ENCODE data around the gene IFT25. TPM values are rescaled to one million over a fixed set of nuclear protein-coding genes. Genes with fewer than 3 reads are reported as not detected.

IFT25 gene
- polyA plus RNA-seq, 1 experiment, result 12.8 TPM

DNA sequence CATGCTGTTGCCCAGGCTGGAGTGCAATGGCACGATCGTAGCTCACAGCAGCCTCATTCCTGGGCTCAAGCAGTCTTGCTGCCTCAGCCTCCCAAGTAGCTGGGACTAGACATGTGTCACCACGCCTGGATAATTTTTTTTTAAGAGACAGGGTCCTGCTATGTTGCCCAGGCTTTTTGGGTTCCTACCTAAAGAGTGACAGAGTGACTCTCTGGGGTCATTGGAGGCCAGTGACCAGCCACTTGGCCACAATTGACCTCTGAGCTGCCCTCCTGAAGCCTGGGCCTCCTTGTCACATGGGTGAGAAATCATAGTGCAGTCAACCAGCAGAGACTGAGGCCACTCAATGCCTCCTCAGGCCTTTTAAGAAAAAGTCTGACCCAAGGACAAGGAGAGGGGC is 45.8 kb downstream of the IFT25 start:
- H3K36me3 ChIP-seq (ENCODE audit: control insufficient read depth, insufficient read depth, low read length), result no peaks in the 10 kb centered on the region
- no peak overlapping the region for H3K4me3 ChIP-seq (ENCODE audit: low read depth, low read length)
- TF ChIP-seq CTCF (IDR thresholded peaks at IDR 0.05; ENCODE audit: insufficient read depth, low read depth, low read length), result no peak
- H3K27me3 ChIP-seq (ENCODE audit: control insufficient read depth, insufficient read depth, low read length), result no peaks in the 10 kb centered on the region
- POLR2A ChIA-PET, result no interaction called here
- CTCF ChIA-PET, result interaction anchor here (0.7 to 1.2 kb wide), 4 partner anchors 10 to 22 kb away, joined by 3 to 4 read pairs (median 3); partner anchors contain the start of gene YIPF1
- DNase-seq (ENCODE audit: low read depth), result no peak

DNA sequence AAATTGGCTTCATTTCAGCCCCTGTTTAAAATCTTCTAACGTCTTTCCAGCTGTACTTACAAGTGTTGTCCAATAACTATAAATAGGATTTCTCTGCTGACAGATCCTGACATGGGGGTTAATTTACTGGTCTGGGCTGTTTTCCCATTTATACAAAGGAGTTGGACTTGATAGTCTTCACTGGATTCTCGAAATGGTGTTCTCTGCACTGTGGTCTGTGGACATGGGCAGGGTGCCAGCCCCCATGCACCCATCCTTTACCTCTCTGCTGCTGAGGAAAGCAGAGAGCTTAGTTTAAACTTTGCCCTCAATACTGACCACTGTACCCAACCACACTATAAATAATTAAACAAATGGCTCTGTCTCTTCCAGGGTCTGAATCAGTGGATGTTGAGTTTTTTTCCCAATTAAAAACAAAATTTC is 46.3 kb downstream of the IFT25 start:
- Histone ChIP-seq H3K4me3 (ENCODE audit: low read depth, low read length) (no peak overlapping the region), H3K27me3 (ENCODE audit: control insufficient read depth, insufficient read depth, low read length) (no peaks in the 10 kb centered on the region), H3K36me3 (ENCODE audit: control insufficient read depth, insufficient read depth, low read length) (no peaks in the 10 kb centered on the region)
- CTCF ChIA-PET, result interaction anchor here (0.8 to 1.2 kb wide), 3 partner anchors 10 to 22 kb away, joined by 3 to 4 read pairs (median 3); partner anchors contain the start of gene YIPF1
- TF ChIP-seq CTCF (IDR thresholded peaks at IDR 0.05; ENCODE audit: insufficient read depth, low read depth, low read length), result no peak
- no peak for DNase-seq (ENCODE audit: low read depth)
- POLR2A ChIA-PET, result no interaction called here

DNA sequence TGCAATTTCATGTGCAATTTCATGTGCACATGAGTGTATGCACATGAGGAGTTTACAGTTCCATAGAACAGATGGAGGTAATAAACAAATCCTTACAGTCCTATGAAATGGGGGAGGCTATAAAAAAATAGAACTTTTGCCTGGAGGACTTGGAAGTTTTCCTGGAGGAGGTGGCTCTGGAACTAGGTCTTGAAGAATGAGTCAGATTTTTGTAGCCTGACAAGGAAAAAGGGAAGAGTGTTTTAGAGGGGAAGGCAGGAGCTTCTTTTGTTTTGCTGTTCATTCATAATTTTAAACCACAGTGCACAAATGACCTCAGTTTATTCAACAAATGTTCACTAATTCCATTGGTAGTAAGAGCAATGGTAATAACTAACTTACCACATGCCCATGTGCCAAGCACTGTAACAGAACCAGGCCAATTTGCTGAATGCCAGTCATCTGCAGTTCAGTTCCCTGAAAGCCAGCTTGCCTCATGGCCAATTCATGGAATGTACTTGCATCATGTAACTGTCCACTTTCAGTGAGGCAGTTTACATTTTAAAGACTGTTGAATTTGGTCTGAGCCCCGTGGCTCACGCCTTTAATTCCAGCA is 48.8 kb downstream of the IFT25 start:
- ChIA-PET POLR2A (interaction anchor here (1.2 kb wide), 1 partner anchor 49 kb away, joined by 4 read pairs; the partner anchor contains the start of gene IFT25), CTCF (interaction anchor here (0.8 to 1.5 kb wide), 3 partner anchors 10 to 411 kb away, joined by 4 to 6 read pairs (median 5); no protein-coding TSS in a partner anchor)

DNA sequence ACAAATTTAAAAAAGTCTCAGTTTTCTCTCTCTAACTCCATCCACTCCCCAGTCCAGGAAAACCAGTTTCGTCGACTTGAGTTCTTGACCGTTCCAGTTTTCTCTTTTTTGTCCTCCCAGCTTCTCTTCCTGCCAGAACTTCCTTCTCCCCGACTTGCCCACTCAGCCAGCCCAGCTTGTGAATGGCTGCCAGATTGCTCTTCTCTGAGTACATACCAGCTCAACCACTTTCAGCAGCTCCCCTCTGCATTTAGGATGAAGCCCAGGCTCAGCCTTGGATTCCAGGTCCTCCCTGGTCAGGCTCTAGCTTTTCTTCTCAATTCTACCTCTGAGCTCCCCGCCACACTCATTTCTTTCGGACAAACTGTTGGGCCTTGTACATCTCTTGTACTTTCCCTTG is 50.1 kb downstream of the IFT25 start:
- POLR2A ChIA-PET, result no interaction called here
- no peak overlapping the region for H3K4me3 ChIP-seq (ENCODE audit: low read depth, low read length)
- CTCF ChIA-PET, result no interaction called here
- no peak for DNase-seq (ENCODE audit: low read depth)
- H3K36me3 ChIP-seq (ENCODE audit: control insufficient read depth, insufficient read depth, low read length), result no peaks in the 10 kb centered on the region
- no peaks in the 10 kb centered on the region for H3K27me3 ChIP-seq (ENCODE audit: control insufficient read depth, insufficient read depth, low read length)
- no peak for TF ChIP-seq CTCF (IDR thresholded peaks at IDR 0.05; ENCODE audit: insufficient read depth, low read depth, low read length)

More for the DNA sequence above, 48.8 kb downstream of the IFT25 start:
- peak; percentile 93 for DNase-seq (ENCODE audit: low read depth)
- Histone ChIP-seq H3K27me3 (ENCODE audit: control insufficient read depth, insufficient read depth, low read length) (no peaks in the 10 kb centered on the region), H3K4me3 (ENCODE audit: low read depth, low read length) (no peak overlapping the region), H3K36me3 (ENCODE audit: control insufficient read depth, insufficient read depth, low read length) (no peaks in the 10 kb centered on the region)
- no peak for TF ChIP-seq CTCF (IDR thresholded peaks at IDR 0.05; ENCODE audit: insufficient read depth, low read depth, low read length)

- DNase-seq (ENCODE audit: low read depth), result no peak
- Histone ChIP-seq H3K4me3 (ENCODE audit: low read depth, low read length) (no peak overlapping the region), H3K36me3 (ENCODE audit: control insufficient read depth, insufficient read depth, low read length) (no peaks in the 10 kb centered on the region), H3K27me3 (ENCODE audit: control insufficient read depth, insufficient read depth, low read length) (no peaks in the 10 kb centered on the region)
- ChIA-PET CTCF (interaction anchor here (0.6 kb wide), 1 partner anchor 1048 kb away, joined by 3 read pairs; no protein-coding TSS in a partner anchor), POLR2A (no interaction called here)
- TF ChIP-seq CTCF (IDR thresholded peaks at IDR 0.05; ENCODE audit: insufficient read depth, low read depth, low read length), result no peak
Observed at GRCh38 chr1:53894644-53895043, 50.9 kb downstream of the IFT25 start.
